Measurements from ENCODE around the gene ZNF583. TPM values are rescaled to one million over a fixed set of nuclear protein-coding genes. Genes with fewer than 3 reads are reported as not detected.

ZNF583 gene
- total RNA-seq = 1 to 10 TPM; 3.7 to 4.8 TPM

DNA sequence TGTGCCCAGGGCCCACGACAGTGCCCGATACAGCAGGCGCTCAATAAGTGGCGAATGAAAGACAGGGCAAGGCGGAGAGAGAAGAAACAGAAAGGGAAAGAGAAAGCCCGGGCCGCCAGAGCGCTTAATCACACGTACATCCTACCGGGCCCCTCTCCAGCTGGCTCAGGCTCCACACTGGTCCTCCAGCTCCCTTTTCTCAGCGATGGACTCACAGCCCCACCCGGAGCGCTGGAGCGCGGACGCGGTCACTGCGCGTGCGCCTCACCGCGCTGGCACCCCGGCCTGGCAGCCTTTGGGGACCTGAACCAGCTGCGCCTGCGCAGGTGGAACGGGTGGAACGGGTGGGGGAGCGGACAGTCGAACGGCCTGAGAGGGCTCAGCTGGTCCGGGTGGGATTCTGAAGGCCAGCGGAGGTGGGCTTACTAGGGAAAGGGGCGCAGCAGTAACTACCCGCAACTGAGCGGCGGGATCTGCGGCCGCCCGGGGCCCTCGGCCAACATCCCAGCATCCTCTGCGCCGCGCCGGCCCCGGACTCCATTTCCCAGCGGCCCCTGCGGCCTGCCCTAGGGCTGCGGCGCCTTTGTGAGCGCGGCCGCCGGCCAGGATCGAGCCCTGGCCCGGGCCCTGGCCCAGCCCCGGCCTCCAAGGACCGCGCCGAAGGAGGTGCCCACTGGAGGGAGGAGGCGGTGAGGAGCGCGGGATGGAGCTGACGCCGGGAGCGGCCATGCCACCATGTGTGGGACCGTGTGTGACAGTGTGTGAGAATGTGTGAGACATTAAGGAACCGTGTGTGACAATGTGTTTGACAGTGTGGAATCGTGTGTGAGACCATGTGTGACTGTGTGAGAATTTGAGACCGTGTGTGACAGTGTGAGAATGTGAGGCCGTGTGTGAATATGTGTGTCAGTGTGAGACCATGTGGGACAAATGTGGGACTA, at the start of gene ZNF583:
ZNF583 (plus strand) TSS at position 569 of the 941 bp plus-strand sequence. CDS start 2,783 bp downstream, outside the sequence.

DNA sequence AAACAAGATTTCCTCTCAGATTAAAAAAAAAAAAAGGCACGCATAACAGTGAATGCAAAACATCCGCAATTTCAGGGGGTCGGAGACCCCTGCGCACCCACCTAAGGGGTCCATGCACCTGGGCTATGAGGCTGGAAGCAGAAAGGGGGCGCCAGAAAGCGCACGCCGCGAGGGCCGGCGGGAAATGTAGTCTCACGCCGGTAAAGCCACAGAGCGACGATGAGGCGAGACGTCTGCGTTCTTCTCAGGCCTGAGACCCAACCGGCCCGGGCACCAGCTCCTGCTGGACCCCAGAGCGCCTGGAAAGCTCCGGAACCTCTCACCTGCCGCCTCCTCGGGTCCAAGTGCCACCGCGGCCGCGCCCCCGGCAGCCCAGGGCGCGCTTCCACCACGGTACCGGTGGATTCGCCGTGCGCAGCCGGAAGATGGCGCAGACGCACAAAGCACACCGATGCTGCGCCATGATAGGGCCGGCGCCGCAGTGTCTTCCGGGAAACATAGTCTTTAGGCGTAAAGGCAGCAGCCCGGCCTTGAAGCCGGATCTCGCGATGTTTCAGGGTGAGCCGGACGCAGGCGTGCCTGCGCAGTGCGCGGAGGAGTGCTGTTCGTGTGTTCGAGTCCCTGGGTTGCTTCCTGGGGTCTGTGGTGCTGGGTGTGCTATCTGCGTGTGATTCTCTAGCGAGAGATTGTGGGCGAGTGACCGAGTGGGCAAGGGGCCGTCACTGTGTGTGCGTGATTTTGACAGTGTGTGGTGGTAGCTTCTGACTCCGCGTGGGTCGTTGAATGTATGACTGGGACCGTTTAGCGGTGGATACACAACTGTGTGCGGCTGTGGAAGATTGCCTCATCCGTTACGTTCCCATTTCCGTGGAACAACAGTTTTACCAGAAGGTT, 10.8 kb upstream of the ZNF583 start, which contains the start of gene ZNF582:
ZNF582 (minus strand) TSS at position 416 of the 894 bp plus-strand sequence. CDS start 1,782 bp downstream, outside the sequence.

Other genes starting within 250 kb of the ZNF583 start
- not detected for gene GALP, start 228.3 kb upstream of the ZNF583 start, total RNA-seq
- gene ZSCAN5B, start 206.5 kb upstream of the ZNF583 start, total RNA-seq = not detected
- gene ZSCAN5C, start 202.1 kb upstream of the ZNF583 start, total RNA-seq = not detected
- gene EDDM13, start 131.6 kb upstream of the ZNF583 start, total RNA-seq = not detected
- 1 to 10 TPM; 5.0 to 7.2 TPM for gene ZSCAN5A, start 89.5 kb upstream of the ZNF583 start, total RNA-seq
- 1 to 10 TPM; 2.0 to 4.5 TPM for gene ZNF582, start 10.8 kb upstream of the ZNF583 start, total RNA-seq
- 1 to 10 TPM; 3.3 to 5.5 TPM for gene ZNF667, start 73.0 kb downstream of the ZNF583 start, total RNA-seq
- gene ZNF471, start 103.5 kb downstream of the ZNF583 start, total RNA-seq = 1 to 10 TPM; 1.7 to 3.1 TPM
- 1 to 10 TPM; 7.7 to 8.6 TPM for gene ZFP28, start 134.6 kb downstream of the ZNF583 start, total RNA-seq
- 1 to 10 TPM; 2.0 to 2.4 TPM for gene ZNF470, start 163.1 kb downstream of the ZNF583 start, total RNA-seq
- 10 to 100 TPM in 1 of 2 donors, 1 to 10 TPM in 1; 8.7 to 11.4 TPM for gene ZNF71, start 191.0 kb downstream of the ZNF583 start, total RNA-seq
- not detected for gene SMIM17, start 238.8 kb downstream of the ZNF583 start, total RNA-seq